ENCODE data around the gene CAB39. TPM values are rescaled to one million over a fixed set of nuclear protein-coding genes. Genes with fewer than 3 reads are reported as not detected.

CAB39 gene
- total RNA-seq, 4 donors from 2014 or later, result 53.0 to 67.1 (median 59.5) TPM

DNA sequence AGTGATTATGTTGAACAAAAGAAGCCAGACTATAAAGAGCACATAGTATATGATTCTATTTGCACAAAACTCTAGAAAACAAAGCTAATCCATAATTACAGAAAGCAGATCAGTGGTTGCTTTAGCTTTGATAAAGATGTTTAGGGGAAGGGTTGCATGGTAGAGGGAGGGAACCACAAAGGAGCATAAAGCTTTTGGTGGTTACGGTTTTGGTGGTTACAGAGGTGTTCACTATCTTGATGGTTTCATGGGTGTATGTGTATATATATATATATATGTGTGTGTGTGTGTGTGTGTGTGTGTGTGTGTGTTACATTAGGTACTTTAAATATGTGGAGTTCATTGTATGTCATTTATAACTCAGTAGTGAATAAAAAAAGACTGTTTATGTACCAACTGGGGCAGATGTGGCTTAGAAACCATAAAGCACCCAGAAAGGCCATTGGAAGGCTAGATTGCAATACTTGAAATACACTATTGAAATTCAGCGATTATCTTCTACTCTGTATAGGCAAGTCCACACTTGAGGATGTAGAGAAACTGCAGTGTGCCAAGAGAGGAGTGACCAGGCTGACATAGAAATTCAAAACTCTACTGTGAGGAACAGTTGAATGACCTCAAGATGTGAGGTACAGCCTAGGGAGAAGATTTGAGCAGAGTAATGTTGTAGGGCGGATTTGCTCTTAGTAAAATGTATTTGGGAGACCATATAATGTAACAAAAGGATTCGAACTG, 60.6 kb downstream of the CAB39 start:
- no peak for TF ChIP-seq EP300 (IDR thresholded peaks at IDR 0.05)
- no peak for TF ChIP-seq POLR2A (IDR thresholded peaks at IDR 0.05)
- TF ChIP-seq, protein P1, sequence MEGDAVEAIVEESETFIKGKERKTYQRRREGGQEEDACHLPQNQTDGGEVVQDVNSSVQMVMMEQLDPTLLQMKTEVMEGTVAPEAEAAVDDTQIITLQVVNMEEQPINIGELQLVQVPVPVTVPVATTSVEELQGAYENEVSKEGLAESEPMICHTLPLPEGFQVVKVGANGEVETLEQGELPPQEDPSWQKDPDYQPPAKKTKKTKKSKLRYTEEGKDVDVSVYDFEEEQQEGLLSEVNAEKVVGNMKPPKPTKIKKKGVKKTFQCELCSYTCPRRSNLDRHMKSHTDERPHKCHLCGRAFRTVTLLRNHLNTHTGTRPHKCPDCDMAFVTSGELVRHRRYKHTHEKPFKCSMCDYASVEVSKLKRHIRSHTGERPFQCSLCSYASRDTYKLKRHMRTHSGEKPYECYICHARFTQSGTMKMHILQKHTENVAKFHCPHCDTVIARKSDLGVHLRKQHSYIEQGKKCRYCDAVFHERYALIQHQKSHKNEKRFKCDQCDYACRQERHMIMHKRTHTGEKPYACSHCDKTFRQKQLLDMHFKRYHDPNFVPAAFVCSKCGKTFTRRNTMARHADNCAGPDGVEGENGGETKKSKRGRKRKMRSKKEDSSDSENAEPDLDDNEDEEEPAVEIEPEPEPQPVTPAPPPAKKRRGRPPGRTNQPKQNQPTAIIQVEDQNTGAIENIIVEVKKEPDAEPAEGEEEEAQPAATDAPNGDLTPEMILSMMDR (IDR thresholded peaks at IDR 0.05), result no peak
- TF ChIP-seq POLR2AphosphoS5 (IDR thresholded peaks at IDR 0.05), result no peak
- Histone ChIP-seq H3K27ac (no peak overlapping the region), H3K4me3 (no peak overlapping the region), H3K27me3 (no peaks in the 10 kb centered on the region), H3K9me3 (no peaks in the 10 kb centered on the region), H3K4me1 (peaks cover 25% of the 10 kb centered on the region), H3K36me3 (peaks cover 7% of the 10 kb centered on the region)
- no peak for DNase-seq (ENCODE audit: low spot score in 2 of 2)
- 86% methylated on average over 4 of the region's 4 CpGs for WGBS

DNA sequence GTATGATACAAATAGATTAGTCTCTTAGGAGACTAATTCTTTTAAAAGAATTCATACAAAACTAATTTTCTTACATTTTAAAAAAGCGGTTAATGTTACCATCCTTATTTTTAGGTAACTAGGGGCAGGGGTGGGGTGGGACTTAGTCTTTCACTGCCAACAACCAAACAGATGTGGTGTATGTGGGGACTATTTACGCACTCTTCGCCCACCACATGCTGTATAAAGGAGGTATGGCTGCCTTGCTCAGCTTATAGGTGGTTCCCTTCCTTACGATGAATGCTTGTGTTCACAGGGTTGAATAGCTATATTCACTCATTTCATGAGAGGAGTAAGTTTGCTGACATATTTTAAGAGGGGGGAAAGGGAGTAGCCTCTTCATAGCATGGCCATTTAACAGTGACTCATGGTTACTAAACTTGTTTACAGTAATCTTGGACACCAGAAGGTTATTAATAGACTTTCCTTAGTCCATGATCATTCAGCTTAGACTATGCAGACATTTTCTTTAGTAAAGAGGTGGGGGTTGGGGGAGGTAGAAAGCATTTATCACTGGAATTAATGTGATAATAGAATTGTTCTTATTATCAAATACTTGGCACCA, 61.8 kb downstream of the CAB39 start:
- no peak overlapping the region for H3K4me3 ChIP-seq
- peak overlapping the region; percentile 70 for H3K27ac ChIP-seq
- no peak for DNase-seq (ENCODE audit: low spot score in 2 of 2)
- H3K4me1 ChIP-seq, result peaks cover 36% of the 10 kb centered on the region
- no peaks in the 10 kb centered on the region for H3K9me3 ChIP-seq
- no peaks in the 10 kb centered on the region for H3K27me3 ChIP-seq
- H3K36me3 ChIP-seq, result peaks cover 4% of the 10 kb centered on the region
- TF ChIP-seq EP300 (IDR thresholded peaks at IDR 0.05), result no peak
- TF ChIP-seq, protein P1 (IDR thresholded peaks at IDR 0.05), result no peak
- WGBS, result 91% methylated on average over 4 of the region's 4 CpGs

DNA sequence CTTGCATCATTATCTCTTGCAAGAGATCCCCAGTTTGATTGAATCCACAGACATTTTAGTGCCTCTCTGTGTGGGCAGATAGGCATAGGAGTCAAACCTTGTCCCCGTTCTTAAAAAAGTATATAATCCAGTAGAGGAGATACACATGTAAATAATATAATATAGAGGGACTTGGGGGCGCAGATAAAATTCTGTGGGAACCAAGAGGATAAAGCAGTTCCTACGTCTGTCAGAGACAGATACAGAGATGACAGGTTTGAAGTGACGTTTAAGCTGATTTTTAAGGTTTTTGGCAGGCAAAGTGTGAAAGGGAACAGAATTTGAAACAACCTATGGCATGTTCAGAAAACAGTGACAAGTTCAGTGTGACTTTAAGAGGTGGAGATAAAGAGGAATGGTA, 63.1 kb downstream of the CAB39 start:
- no peak for DNase-seq (ENCODE audit: low spot score in 2 of 2)
- H3K9me3 ChIP-seq, result no peaks in the 10 kb centered on the region
- TF ChIP-seq, protein P1 (IDR thresholded peaks at IDR 0.05), result no peak
- TF ChIP-seq POLR2A (IDR thresholded peaks at IDR 0.05) (no peak), POLR2AphosphoS5 (IDR thresholded peaks at IDR 0.05) (no peak), EP300 (IDR thresholded peaks at IDR 0.05) (no peak)
- WGBS, result 92% methylated on average over 4 of the region's 4 CpGs
- peaks cover 4% of the 10 kb centered on the region for H3K36me3 ChIP-seq
- no peak overlapping the region for H3K4me3 ChIP-seq
- H3K27me3 ChIP-seq, result no peaks in the 10 kb centered on the region
- H3K27ac ChIP-seq, result no peak overlapping the region
- H3K4me1 ChIP-seq, result peaks cover 37% of the 10 kb centered on the region

DNA sequence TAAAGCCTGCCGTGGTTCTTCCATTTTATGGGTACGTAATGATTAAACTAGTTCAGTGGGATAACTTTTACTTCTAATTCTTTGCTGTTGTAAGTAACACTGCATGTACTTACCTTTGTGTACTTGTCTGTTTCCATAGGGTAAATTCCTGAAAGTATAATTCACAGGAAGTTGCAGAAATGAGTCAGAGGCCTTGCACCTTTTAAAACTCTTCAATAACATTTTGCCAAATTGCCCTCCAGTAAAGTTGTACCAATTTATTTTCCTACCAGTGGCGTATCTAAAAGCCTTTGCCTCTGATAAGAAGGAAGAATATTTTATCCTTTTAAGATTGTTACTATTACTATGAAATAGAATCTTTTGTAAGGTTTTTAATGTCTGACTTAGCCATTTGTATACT, 65.1 kb downstream of the CAB39 start:
- Histone ChIP-seq H3K4me1 (peaks cover 47% of the 10 kb centered on the region), H3K4me3 (no peak overlapping the region), H3K9me3 (no peaks in the 10 kb centered on the region), H3K36me3 (no peaks in the 10 kb centered on the region), H3K27me3 (no peaks in the 10 kb centered on the region), H3K27ac (no peak overlapping the region)
- TF ChIP-seq EP300 (IDR thresholded peaks at IDR 0.05) (no peak), POLR2A (IDR thresholded peaks at IDR 0.05) (no peak), POLR2AphosphoS5 (IDR thresholded peaks at IDR 0.05) (no peak)
- TF ChIP-seq, protein P1 (IDR thresholded peaks at IDR 0.05), result no peak
- WGBS, result 61% methylated on average over 3 of the region's 3 CpGs
- no peak for DNase-seq (ENCODE audit: low spot score in 2 of 2)

DNA sequence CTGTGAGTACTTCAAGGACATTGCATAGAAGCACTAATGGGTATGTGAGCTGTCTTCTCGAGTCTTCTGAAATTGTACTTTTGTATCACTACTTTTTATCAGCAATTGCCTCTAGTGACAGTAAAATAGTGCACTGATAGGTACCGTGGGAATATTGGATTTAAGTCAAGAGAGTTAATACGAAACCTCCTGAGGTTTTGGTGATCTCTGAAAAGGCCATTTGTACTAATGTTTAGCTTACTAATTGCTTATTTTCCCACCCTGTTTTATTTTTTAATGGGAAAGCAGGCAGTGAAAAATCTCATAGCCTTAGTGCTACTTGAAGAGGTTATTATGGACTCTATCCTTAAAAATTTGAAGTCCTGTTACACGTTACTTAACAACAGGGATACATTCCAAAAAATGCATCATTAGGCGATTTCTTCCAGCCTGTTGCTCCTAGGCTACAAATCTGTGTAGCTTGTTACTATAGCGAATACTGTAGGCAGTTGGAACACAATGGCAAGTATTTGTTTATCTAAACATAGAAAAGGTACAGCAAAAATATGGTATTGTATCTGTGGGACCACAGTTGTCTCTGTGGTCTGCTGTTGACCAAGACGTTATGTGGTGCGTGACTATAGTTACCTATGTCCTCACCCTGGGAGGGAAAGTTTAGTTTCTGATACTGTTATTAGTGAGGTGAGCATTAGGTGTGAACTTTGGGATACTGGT, 65.9 kb downstream of the CAB39 start:
- no peaks in the 10 kb centered on the region for H3K27me3 ChIP-seq
- H3K4me1 ChIP-seq, result peaks cover 47% of the 10 kb centered on the region
- H3K36me3 ChIP-seq, result peaks cover 3% of the 10 kb centered on the region
- no peak for TF ChIP-seq POLR2A (IDR thresholded peaks at IDR 0.05)
- no peak for TF ChIP-seq EP300 (IDR thresholded peaks at IDR 0.05)
- no peak for TF ChIP-seq POLR2AphosphoS5 (IDR thresholded peaks at IDR 0.05)
- TF ChIP-seq, protein P1 (IDR thresholded peaks at IDR 0.05), result no peak
- no peak overlapping the region for H3K4me3 ChIP-seq
- WGBS, result 68% methylated on average over 8 of the region's 8 CpGs
- H3K27ac ChIP-seq, result no peak overlapping the region
- DNase-seq (ENCODE audit: low spot score in 2 of 2), result no peak
- H3K9me3 ChIP-seq, result no peaks in the 10 kb centered on the region
